ENCODE results near the gene ADAMTS6. TPM values are rescaled to one million over a fixed set of nuclear protein-coding genes. Genes with fewer than 3 reads are reported as not detected.

Gene ADAMTS6
- total RNA-seq, 4 donors from 2014 or later: 4.9 to 40.0 (median 7.3) TPM

DNA sequence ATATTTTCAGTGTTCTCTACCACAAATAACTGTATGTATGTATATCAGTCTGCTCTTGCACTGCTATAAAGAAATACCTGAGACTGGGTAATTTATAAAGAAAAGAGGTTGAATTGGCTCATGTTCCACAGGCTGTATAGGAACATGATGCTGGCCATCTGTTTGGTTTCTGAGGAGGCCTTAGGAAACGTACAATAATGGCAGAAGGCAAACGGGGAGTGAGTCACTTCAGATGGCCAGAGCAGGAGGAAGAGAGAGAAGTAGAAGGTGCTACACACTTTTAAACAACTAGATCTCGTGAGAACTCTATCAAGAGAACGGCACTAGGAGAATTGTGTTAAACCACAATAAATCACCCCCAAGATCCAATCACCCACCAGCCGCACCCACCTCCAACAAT is 121.7 kb downstream of the ADAMTS6 start:
- H3K36me3 ChIP-seq: no peaks in the 10 kb centered on the region
- no peaks in the 10 kb centered on the region for H3K9me3 ChIP-seq
- DNase-seq: no peak
- intact Hi-C loops (cut with DNase I; ENCODE audit: low total_unique reads): no loop called here
- no peak for TF ChIP-seq POLR2A (IDR thresholded peaks at IDR 0.05)
- TF ChIP-seq, protein P1, sequence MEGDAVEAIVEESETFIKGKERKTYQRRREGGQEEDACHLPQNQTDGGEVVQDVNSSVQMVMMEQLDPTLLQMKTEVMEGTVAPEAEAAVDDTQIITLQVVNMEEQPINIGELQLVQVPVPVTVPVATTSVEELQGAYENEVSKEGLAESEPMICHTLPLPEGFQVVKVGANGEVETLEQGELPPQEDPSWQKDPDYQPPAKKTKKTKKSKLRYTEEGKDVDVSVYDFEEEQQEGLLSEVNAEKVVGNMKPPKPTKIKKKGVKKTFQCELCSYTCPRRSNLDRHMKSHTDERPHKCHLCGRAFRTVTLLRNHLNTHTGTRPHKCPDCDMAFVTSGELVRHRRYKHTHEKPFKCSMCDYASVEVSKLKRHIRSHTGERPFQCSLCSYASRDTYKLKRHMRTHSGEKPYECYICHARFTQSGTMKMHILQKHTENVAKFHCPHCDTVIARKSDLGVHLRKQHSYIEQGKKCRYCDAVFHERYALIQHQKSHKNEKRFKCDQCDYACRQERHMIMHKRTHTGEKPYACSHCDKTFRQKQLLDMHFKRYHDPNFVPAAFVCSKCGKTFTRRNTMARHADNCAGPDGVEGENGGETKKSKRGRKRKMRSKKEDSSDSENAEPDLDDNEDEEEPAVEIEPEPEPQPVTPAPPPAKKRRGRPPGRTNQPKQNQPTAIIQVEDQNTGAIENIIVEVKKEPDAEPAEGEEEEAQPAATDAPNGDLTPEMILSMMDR (IDR thresholded peaks at IDR 0.05): no peak
- no peak overlapping the region for H3K27ac ChIP-seq
- H3K27me3 ChIP-seq: no peaks in the 10 kb centered on the region
- no peaks in the 10 kb centered on the region for H3K4me1 ChIP-seq
- H3K4me3 ChIP-seq: no peak overlapping the region

DNA sequence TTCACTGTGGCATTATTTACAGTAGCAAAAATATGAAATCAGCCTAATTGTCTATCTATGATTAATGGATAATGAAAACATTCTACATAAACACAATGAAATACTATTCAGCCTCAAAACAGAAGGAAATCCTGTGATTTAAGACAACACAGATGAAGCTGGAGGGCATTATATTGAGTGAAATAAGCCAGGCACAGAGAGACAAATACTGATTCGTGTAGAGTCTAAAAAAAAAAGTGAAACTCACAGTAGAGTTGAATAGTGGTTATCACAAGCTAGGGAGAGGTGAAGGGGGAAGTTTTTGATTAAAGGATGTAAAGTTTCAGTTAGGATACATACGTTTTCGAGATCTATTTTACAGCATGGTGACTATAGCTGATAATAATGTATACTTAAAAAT is 122.2 kb downstream of the ADAMTS6 start:
- Histone ChIP-seq H3K36me3 (no peaks in the 10 kb centered on the region), H3K27me3 (no peaks in the 10 kb centered on the region), H3K27ac (no peak overlapping the region), H3K4me1 (no peaks in the 10 kb centered on the region), H3K9me3 (no peaks in the 10 kb centered on the region), H3K4me3 (no peak overlapping the region)
- intact Hi-C loops (cut with DNase I; ENCODE audit: low total_unique reads): no loop called here
- no peak for DNase-seq
- no peak for TF ChIP-seq POLR2A (IDR thresholded peaks at IDR 0.05)
- TF ChIP-seq, protein P1 (IDR thresholded peaks at IDR 0.05): no peak

DNA sequence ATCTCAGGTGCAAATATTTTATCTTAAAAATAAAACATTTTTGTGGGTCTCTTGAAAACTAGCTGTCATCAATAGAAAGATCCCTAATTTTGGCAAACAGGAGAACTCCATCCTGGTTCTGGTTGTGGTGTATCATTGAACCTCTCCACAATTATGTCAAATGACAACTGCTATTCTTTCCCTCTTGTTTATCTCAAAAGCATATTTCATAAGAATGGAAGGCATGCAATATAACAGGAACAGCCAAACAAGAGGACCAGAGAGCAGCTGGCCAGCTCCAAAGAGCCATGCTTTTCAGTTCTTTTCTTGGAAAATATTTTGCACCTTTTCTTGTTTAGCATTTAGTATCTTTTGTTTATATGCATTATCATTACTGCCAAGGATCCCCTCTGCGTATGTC is 125.4 kb downstream of the ADAMTS6 start:
- H3K4me1 ChIP-seq: no peaks in the 10 kb centered on the region
- H3K27ac ChIP-seq: no peak overlapping the region
- no peak overlapping the region for H3K4me3 ChIP-seq
- H3K36me3 ChIP-seq: no peaks in the 10 kb centered on the region
- intact Hi-C loops (cut with DNase I; ENCODE audit: low total_unique reads): no loop called here
- H3K9me3 ChIP-seq: no peaks in the 10 kb centered on the region
- H3K27me3 ChIP-seq: no peaks in the 10 kb centered on the region
- TF ChIP-seq, protein P1 (IDR thresholded peaks at IDR 0.05): no peak
- TF ChIP-seq POLR2A (IDR thresholded peaks at IDR 0.05): no peak
- DNase-seq: no peak

DNA sequence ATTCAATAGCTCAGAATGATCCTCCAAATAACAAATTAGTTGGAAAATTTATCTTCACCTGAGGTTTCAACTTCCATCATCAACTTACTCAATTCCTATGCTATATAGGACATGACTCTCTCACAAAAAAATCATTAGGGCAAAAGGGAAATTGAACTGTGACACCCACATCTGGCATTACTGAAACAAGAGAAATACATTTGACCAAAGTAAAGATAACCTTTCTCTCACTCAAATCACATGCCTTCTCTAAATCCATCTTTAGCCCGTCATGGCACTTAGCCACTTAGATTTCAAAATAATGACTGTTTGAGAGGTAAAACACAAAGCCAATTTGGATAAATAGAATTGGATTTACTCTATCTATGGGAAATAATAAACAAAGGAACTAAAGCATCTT is 126.4 kb downstream of the ADAMTS6 start:
- intact Hi-C loops (cut with DNase I; ENCODE audit: low total_unique reads): no loop called here
- Histone ChIP-seq H3K36me3 (no peaks in the 10 kb centered on the region), H3K4me1 (no peaks in the 10 kb centered on the region), H3K27me3 (no peaks in the 10 kb centered on the region), H3K4me3 (no peak overlapping the region), H3K27ac (no peak overlapping the region), H3K9me3 (no peaks in the 10 kb centered on the region)
- no peak for TF ChIP-seq POLR2A (IDR thresholded peaks at IDR 0.05)
- TF ChIP-seq, protein P1 (IDR thresholded peaks at IDR 0.05): no peak
- no peak for DNase-seq

DNA sequence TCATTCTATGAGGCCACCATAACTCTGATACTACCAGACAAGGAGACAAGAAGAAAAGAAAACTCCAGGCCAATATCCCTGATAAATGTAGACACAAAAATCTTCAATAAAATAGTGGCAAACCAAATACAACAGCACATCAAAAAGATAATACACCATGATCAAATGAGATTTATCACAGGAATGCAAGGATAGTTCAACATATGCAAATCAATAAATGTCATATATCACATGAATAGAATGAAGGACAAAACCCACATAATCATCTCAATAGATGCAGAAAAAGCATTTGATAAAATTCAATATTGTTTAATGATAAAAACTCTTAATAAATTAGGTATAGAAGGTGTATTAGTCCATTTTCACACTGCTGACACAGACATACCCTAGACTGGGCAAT is 139.9 kb downstream of the ADAMTS6 start:
- H3K4me3 ChIP-seq: no peak overlapping the region
- H3K27me3 ChIP-seq: no peaks in the 10 kb centered on the region
- no peaks in the 10 kb centered on the region for H3K4me1 ChIP-seq
- no peaks in the 10 kb centered on the region for H3K36me3 ChIP-seq
- intact Hi-C loops (cut with DNase I; ENCODE audit: low total_unique reads): no loop called here
- TF ChIP-seq, protein P1 (IDR thresholded peaks at IDR 0.05): no peak
- TF ChIP-seq POLR2A (IDR thresholded peaks at IDR 0.05): no peak
- H3K9me3 ChIP-seq: no peaks in the 10 kb centered on the region
- no peak for DNase-seq
- no peak overlapping the region for H3K27ac ChIP-seq

All from uterus (tissue), 4 donors.